Mesendoderm (in vitro differentiated cells): ENCODE measurements around the gene MCF2L2.

Experiments
- DNase-seq: peaks from one replicate; pipeline ENCODE4 v3.0.0; 2013
- H2AK5ac ChIP-seq: 2 replicates; pipeline ENCODE4 v1.6.1; 2013; ENCODE audit warnings: low read length, inconsistent platforms
- H2BK120ac ChIP-seq: 2 replicates; pipeline ENCODE4 v1.6.1; 2013; ENCODE audit warnings: low read depth, mild to moderate bottlenecking, low read length, moderate library complexity, mixed read lengths
- H2BK15ac ChIP-seq: replicated peaks from 2 replicates; pipeline ENCODE4 v1.6.1; 2013; ENCODE audit warnings: low read depth, mild to moderate bottlenecking, moderate library complexity
- H2BK5ac ChIP-seq: 2 replicates; pipeline ENCODE4 v1.6.1; 2013; ENCODE audit warnings: low read length, inconsistent platforms
- H3K18ac ChIP-seq: 2 replicates; pipeline ENCODE4 v1.6.1; 2013; ENCODE audit warnings: mild to moderate bottlenecking, low read length, mixed read lengths
- H3K23ac ChIP-seq: one replicate; pipeline ENCODE4 v1.6.1; 2013; ENCODE audit warnings: low read length
- H3K27ac ChIP-seq: 2 replicates; pipeline ENCODE4 v1.5.1; 2013; ENCODE audit warnings: low read depth, mild to moderate bottlenecking, inconsistent platforms, low read length, moderate library complexity
- H3K27me3 ChIP-seq: 2 replicates; pipeline ENCODE4 v1.6.1; 2013; ENCODE audit warnings: low read length, control low read depth, mild to moderate bottlenecking, inconsistent platforms; ENCODE audit not compliant: insufficient read depth, poor library complexity
- H3K36me3 ChIP-seq: 2 replicates; pipeline ENCODE4 v1.6.1; 2013; ENCODE audit warnings: low read length, inconsistent platforms; ENCODE audit not compliant: control insufficient read depth, insufficient read depth
- H3K4ac ChIP-seq: one replicate; pipeline ENCODE4 v1.6.1; 2013; ENCODE audit warnings: low read depth, mild to moderate bottlenecking, low read length, moderate library complexity
- H3K4me1 ChIP-seq: 2 replicates; pipeline ENCODE4 v1.6.1; 2013; ENCODE audit warnings: low read depth, low read length, inconsistent platforms; ENCODE audit not compliant: control insufficient read depth
- H3K4me2 ChIP-seq: 2 replicates; pipeline ENCODE4 v1.6.1; 2013; ENCODE audit warnings: low read length
- H3K4me3 ChIP-seq: 2 replicates; pipeline ENCODE4 v1.5.1; 2013; ENCODE audit warnings: mild to moderate bottlenecking, low read length
- H3K56ac ChIP-seq: one replicate; pipeline ENCODE4 v1.6.1; 2013; ENCODE audit warnings: low read length
- H3K79me1 ChIP-seq: 2 replicates; pipeline ENCODE4 v1.6.1; 2013; ENCODE audit warnings: low read length, inconsistent platforms
- H3K79me2 ChIP-seq: 2 replicates; pipeline ENCODE4 v1.6.1; 2013; ENCODE audit warnings: mild to moderate bottlenecking, low read length; ENCODE audit not compliant: control insufficient read depth, insufficient read depth
- H3K9ac ChIP-seq: 2 replicates; pipeline ENCODE4 v1.6.1; 2013; ENCODE audit warnings: low read length, inconsistent platforms
- H4K5ac ChIP-seq: one replicate; pipeline ENCODE4 v1.6.1; 2013; ENCODE audit warnings: low read length
- H4K8ac ChIP-seq: one replicate; pipeline ENCODE4 v1.6.1; 2013; ENCODE audit warnings: low read depth, mild to moderate bottlenecking, control low read depth, low read length, moderate library complexity
- WGBS: extraction: QIAGEN DNeasy Blood & Tissue Kit; methylation state at CpG from one replicate; pipeline ENCODE4 v1.1.7; 2013; ENCODE audit warnings: low lambda C conversion rate, missing lambda C conversion rate; ENCODE audit not compliant: insufficient coverage; ENCODE audit errors: extremely low coverage; 5-methylcytosine and 5-hydroxymethylcytosine counted together

The MCF2L2 gene

DNA sequence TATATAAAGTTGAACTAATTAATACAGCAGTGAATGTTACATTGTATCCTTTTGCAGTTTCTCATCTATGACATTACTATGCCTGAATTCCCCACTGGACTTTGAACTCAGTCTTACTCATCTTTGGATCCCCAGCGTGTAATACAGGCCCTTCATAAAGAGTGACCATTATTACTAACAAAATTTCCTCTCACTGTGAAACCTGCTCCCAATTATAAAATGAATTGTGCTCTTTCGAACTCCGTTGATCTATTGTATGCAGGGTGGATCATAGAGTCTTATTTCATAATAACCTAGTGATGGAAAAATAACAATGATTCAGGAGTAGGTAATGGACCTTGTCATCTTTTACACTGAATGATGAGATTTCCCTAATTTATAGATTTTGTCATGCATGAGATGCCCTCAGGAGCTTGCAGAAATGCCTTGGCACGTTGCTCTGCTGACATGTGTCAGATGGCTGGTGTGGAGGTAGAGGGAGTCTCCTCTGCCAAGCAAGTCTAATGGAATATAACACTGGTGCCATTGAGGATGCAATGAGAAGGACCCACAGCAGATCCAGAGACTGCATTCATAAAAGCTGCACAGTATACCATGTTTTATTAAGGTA, 149.8 kb downstream of the MCF2L2 start:
- H3K4ac ChIP-seq, result no peak overlapping the region
- no peaks in the 10 kb centered on the region for H3K27me3 ChIP-seq
- WGBS, result no CpG with 5 or more reads among the region's 4 CpGs
- DNase-seq, result no peak
- no peak overlapping the region for H4K8ac ChIP-seq
- H2AK5ac ChIP-seq, result no peak overlapping the region
- no peak overlapping the region for H3K18ac ChIP-seq
- no peak overlapping the region for H3K4me2 ChIP-seq
- no peaks in the 10 kb centered on the region for H3K79me1 ChIP-seq
- H4K5ac ChIP-seq, result no peak overlapping the region
- H2BK120ac ChIP-seq, result no peak overlapping the region
- no peak overlapping the region for H2BK15ac ChIP-seq
- H2BK5ac ChIP-seq, result no peak overlapping the region
- H3K27ac ChIP-seq, result no peak overlapping the region
- no peaks in the 10 kb centered on the region for H3K4me1 ChIP-seq
- H3K36me3 ChIP-seq, result no peaks in the 10 kb centered on the region
- H3K23ac ChIP-seq, result no peak overlapping the region
- H3K79me2 ChIP-seq, result no peaks in the 10 kb centered on the region
- H3K4me3 ChIP-seq, result no peak overlapping the region
- H3K56ac ChIP-seq, result no peak overlapping the region
- H3K9ac ChIP-seq, result no peak overlapping the region

DNA sequence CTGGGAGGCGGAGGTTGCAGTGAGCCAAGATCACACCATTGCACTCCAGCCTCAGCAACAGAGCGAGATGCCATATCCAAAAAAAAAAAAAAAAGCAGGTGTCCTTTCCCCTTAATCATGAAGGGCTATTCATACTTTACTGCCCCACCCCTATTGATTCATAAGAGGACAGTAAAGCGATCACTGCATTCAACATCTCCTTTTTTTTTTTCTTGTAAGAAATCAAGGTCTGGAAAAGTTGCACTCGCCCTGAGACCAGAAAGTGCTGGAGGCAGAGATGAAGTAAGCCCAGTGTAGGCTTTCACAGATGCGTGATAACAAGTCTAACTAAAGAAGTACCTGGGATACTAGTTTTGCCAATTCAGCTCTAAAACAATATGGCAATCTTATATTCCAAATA, 151.2 kb downstream of the MCF2L2 start:
- Histone ChIP-seq H2BK15ac (no peak overlapping the region), H3K4ac (no peak overlapping the region), H3K36me3 (no peaks in the 10 kb centered on the region), H3K23ac (no peak overlapping the region), H2AK5ac (no peak overlapping the region), H3K79me1 (no peaks in the 10 kb centered on the region), H2BK120ac (no peak overlapping the region), H3K4me3 (no peak overlapping the region), H3K56ac (no peak overlapping the region), H3K4me1 (no peaks in the 10 kb centered on the region), H3K27ac (no peak overlapping the region), H4K8ac (no peak overlapping the region), H3K18ac (no peak overlapping the region), H3K4me2 (no peak overlapping the region), H3K79me2 (no peaks in the 10 kb centered on the region), H2BK5ac (no peak overlapping the region), H4K5ac (no peak overlapping the region), H3K9ac (no peak overlapping the region), H3K27me3 (no peaks in the 10 kb centered on the region)
- no CpG with 5 or more reads among the region's 5 CpGs for WGBS
- no peak for DNase-seq

DNA sequence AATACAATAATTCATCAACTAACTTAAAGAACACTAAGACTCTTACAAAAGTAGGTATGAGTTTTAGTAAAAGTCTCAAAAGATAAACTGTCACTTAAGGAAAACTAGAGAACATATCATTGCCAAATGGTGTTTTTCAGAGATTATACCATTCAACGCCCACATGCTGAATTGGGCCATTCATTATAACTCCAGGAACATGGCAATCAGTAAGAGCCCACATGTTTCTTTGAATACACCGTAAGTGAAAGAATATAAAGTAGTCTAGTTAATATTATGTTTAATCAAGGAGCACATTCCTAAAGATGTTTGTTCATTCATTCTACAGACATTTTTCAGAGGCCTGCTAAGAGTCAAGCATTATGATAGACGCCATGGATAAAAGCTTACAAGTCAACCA, 152.5 kb downstream of the MCF2L2 start:
- Histone ChIP-seq H3K56ac (no peak overlapping the region), H2BK120ac (no peak overlapping the region), H3K4me2 (no peak overlapping the region), H2AK5ac (no peak overlapping the region), H2BK5ac (no peak overlapping the region), H3K23ac (no peak overlapping the region), H3K4me1 (no peaks in the 10 kb centered on the region), H3K27ac (no peak overlapping the region), H4K5ac (no peak overlapping the region), H3K36me3 (no peaks in the 10 kb centered on the region), H3K18ac (no peak overlapping the region), H3K79me1 (no peaks in the 10 kb centered on the region), H3K79me2 (no peaks in the 10 kb centered on the region), H2BK15ac (no peak overlapping the region), H3K4ac (no peak overlapping the region), H4K8ac (no peak overlapping the region), H3K9ac (no peak overlapping the region), H3K27me3 (no peaks in the 10 kb centered on the region), H3K4me3 (no peak overlapping the region)
- no CpG with 5 or more reads among the region's 3 CpGs for WGBS
- no peak for DNase-seq

DNA sequence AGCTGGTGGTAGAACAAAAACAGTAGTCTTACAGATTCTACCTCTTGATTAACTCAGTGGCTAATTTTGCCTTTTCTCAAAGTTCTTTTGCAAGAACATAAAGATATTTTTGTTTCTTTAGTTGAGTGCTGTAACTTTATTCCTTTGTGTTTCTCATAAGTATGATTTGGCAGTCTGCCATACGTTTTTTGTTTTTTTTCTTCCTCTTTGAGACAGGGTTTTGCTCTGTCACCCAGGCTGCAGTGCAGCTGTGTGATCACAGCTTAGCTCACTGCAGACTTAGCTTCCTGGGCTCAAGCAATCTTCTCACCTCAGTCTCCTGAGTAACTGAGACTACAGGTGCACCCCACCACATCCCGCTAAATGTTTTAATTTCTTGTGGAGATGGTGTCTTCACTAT, 153.0 kb downstream of the MCF2L2 start:
- DNase-seq, result no peak
- Histone ChIP-seq H3K27me3 (no peaks in the 10 kb centered on the region), H4K5ac (no peak overlapping the region), H3K23ac (no peak overlapping the region), H2AK5ac (no peak overlapping the region), H3K79me1 (peaks cover under 1% of the 10 kb centered on the region), H2BK120ac (no peak overlapping the region), H3K4ac (no peak overlapping the region), H3K56ac (no peak overlapping the region), H3K79me2 (no peaks in the 10 kb centered on the region), H3K4me1 (no peaks in the 10 kb centered on the region), H3K36me3 (no peaks in the 10 kb centered on the region), H3K9ac (no peak overlapping the region), H4K8ac (no peak overlapping the region), H3K18ac (no peak overlapping the region), H2BK15ac (no peak overlapping the region), H3K4me2 (no peak overlapping the region), H2BK5ac (no peak overlapping the region), H3K4me3 (no peak overlapping the region), H3K27ac (no peak overlapping the region)
- no CpG with 5 or more reads among the region's 2 CpGs for WGBS

DNA sequence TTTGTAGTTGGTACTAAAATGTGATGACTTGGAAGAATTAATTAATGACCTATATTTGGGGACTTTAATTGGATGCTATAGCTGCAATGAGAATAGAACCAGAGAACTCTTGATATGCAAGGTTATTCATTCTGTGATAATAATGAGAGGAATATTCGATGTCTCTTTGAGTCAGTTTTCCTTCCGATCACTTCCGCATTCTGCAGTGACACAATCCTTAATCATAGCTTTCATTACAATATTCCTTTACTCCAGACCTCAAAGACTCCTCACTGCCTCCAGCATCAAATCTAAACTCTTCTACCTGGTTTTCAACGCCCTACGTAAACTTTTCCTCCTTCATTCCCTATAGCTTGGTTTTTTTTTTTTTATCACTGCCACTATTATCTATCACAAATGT, 153.8 kb downstream of the MCF2L2 start:
- Histone ChIP-seq H2BK5ac (no peak overlapping the region), H3K36me3 (no peaks in the 10 kb centered on the region), H2AK5ac (no peak overlapping the region), H3K4ac (no peak overlapping the region), H2BK15ac (no peak overlapping the region), H3K4me3 (no peak overlapping the region), H3K18ac (no peak overlapping the region), H3K4me1 (no peaks in the 10 kb centered on the region), H3K27me3 (no peaks in the 10 kb centered on the region), H3K27ac (no peak overlapping the region), H3K4me2 (no peak overlapping the region), H2BK120ac (no peak overlapping the region), H3K79me2 (no peaks in the 10 kb centered on the region), H4K5ac (no peak overlapping the region), H3K9ac (no peak overlapping the region), H3K79me1 (peaks cover 1% of the 10 kb centered on the region), H3K23ac (no peak overlapping the region), H3K56ac (no peak overlapping the region), H4K8ac (no peak overlapping the region)
- no peak for DNase-seq
- WGBS, result no CpG with 5 or more reads among the region's 5 CpGs

DNA sequence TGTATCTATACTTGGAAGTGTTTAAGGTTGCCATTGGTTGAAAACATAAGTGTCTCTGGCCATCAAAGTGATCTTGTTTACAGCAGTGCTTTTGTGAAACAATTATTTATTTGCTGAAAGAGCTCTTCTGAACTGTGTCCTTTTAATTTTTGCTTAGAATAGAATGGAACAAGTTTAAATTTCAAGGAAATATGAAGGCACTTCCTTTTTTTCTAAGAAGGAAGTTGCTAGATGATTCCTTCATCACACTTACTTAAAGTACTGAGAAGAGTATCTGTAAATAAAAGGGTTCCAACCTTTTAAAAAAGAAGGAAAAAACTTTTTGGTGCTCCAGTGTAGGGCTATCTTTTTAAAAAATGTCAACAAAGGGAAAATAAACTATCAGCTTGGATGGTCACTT, 155.6 kb downstream of the MCF2L2 start:
- H3K18ac ChIP-seq, result no peak overlapping the region
- H2BK120ac ChIP-seq, result no peak overlapping the region
- DNase-seq, result no peak
- no peaks in the 10 kb centered on the region for H3K36me3 ChIP-seq
- H3K4me1 ChIP-seq, result peaks cover 6% of the 10 kb centered on the region
- H3K27me3 ChIP-seq, result no peaks in the 10 kb centered on the region
- no peak overlapping the region for H4K5ac ChIP-seq
- H2BK15ac ChIP-seq, result no peak overlapping the region
- H3K4ac ChIP-seq, result no peak overlapping the region
- H3K79me1 ChIP-seq, result peaks cover 2% of the 10 kb centered on the region
- H3K79me2 ChIP-seq, result no peaks in the 10 kb centered on the region
- no peak overlapping the region for H3K9ac ChIP-seq
- no peak overlapping the region for H2BK5ac ChIP-seq
- H3K56ac ChIP-seq, result no peak overlapping the region
- no peak overlapping the region for H3K23ac ChIP-seq
- H3K4me2 ChIP-seq, result no peak overlapping the region
- H4K8ac ChIP-seq, result no peak overlapping the region
- H2AK5ac ChIP-seq, result no peak overlapping the region
- no peak overlapping the region for H3K27ac ChIP-seq
- no peak overlapping the region for H3K4me3 ChIP-seq
